Central memory CD8-positive, alpha-beta T cell (primary cell): ENCODE data around the gene KCTD8.

Source experiments
- ATAC-seq: fragments of 150-1000 bp; cut with Tn5 transposase; replicated peaks from 2 replicates; pipeline ENCODE4 v1.10.0; 2022; ENCODE audit warnings: mild to moderate bottlenecking, moderate FRiP score, moderate number of reproducible peaks; ENCODE audit not compliant: poor library complexity, severe bottlenecking; ENCODE audit errors: extremely low read depth
- DNase-seq, 2 donors: peaks; one replicate each; pipeline ENCODE4 v3.0.0; 2021; ENCODE audit warnings: low spot score in 2 of 2
- H3K27ac Mint-ChIP-seq: one replicate; pipeline ENCODE4 v1.8.0; 2022; ENCODE audit warnings: low read depth, mild to moderate bottlenecking, moderate library complexity, mixed read lengths
- H3K27me3 Mint-ChIP-seq: one replicate; pipeline ENCODE4 v1.8.0; 2022; ENCODE audit warnings: mixed read lengths
- H3K36me3 Mint-ChIP-seq: one replicate; pipeline ENCODE4 v1.8.0; 2022; ENCODE audit warnings: mild to moderate bottlenecking, moderate library complexity, mixed read lengths; ENCODE audit not compliant: insufficient read depth
- H3K4me1 Mint-ChIP-seq: one replicate; pipeline ENCODE4 v1.8.0; 2022; ENCODE audit warnings: mixed read lengths
- H3K4me3 Mint-ChIP-seq: one replicate; pipeline ENCODE4 v1.8.0; 2022; ENCODE audit warnings: mild to moderate bottlenecking, moderate library complexity, mixed read lengths
- H3K9me3 Mint-ChIP-seq: one replicate; pipeline ENCODE4 v1.8.0; 2022; ENCODE audit warnings: mixed read lengths

KCTD8 gene

DNA sequence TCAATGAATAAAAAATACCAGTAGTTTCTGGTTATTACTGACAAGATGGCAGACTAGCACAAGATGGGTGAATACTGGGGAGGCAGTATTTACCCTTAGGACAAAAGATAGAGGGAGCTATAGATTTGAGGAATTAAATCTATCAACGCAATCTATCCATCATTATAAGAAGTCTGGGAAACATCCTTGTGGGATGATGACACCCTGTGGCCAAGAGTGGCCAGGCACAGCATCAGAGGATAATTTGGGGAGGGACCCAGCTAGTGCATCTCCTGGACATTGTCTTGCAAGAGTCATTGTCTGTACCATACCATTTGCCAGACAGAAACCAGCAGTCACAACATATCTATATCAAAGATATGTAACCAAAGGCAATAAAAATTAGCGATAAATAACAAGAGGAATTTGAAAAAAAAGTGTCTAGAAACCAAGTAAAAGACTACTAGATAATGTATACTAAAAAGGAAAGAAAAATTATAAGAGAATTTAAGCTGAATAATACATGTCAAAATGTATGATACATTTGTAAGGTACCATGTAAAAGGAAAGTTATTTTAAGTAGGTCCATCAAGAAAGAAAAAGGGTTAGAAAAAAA lies 22.9 kb downstream of the KCTD8 start:
- no peak overlapping the region for H3K4me3 Mint-ChIP-seq
- no peaks in the 10 kb centered on the region for H3K27me3 Mint-ChIP-seq
- no peak for ATAC-seq
- H3K4me1 Mint-ChIP-seq = no peaks in the 10 kb centered on the region
- H3K36me3 Mint-ChIP-seq = no peaks in the 10 kb centered on the region
- H3K9me3 Mint-ChIP-seq = peaks cover 11% of the 10 kb centered on the region
- no peak for DNase-seq
- no peak overlapping the region for H3K27ac Mint-ChIP-seq

- Mint-ChIP-seq H3K36me3 (no peaks in the 10 kb centered on the region), H3K27ac (no peak overlapping the region), H3K27me3 (no peaks in the 10 kb centered on the region), H3K4me3 (no peak overlapping the region), H3K4me1 (no peaks in the 10 kb centered on the region), H3K9me3 (peaks cover 7% of the 10 kb centered on the region)
- ATAC-seq (no peak), DNase-seq (no peak)
Observed at GRCh38 chr4:44422912-44423311, 25.7 kb downstream of the KCTD8 start.

DNA sequence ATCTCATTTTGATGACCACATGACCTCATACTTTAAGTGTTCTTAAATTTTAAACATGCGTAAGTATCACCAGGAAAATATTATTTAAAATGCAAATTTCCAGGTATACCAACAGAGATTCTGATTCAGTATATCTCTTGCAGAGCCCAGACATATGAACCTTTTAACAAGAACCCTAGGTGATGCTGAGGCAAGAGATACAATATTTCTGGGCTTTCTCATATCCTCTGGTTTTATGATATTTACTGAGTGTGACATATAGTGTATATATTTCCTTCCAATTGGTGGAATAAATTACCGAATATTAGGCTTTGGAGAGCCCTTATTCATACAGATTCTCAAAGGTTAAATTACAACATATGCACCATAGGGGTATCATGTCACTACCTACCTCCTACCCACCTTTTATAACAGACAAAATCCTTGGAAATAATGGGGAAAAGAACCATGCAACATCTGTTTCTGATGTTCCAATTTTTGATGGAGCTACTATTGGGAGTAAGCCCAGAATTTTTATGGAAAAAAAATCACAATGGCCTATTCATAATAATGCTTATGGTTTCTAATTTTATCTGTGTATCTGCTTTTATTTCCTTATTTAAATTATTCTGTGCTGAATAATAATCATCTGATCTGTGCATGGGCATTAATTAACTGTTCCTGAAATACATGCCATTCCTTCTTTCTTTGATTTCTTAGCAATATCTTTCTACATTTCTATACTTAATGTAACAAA lies 27.1 kb downstream of the KCTD8 start:
- no peak overlapping the region for H3K4me3 Mint-ChIP-seq
- no peaks in the 10 kb centered on the region for H3K36me3 Mint-ChIP-seq
- ATAC-seq = no peak
- no peak overlapping the region for H3K27ac Mint-ChIP-seq
- no peaks in the 10 kb centered on the region for H3K4me1 Mint-ChIP-seq
- H3K27me3 Mint-ChIP-seq = no peaks in the 10 kb centered on the region
- no peak for DNase-seq
- peaks cover 7% of the 10 kb centered on the region for H3K9me3 Mint-ChIP-seq

GRCh38 chr4:44415251-44415650 lies 33.4 kb downstream of the KCTD8 start:
- H3K4me1 Mint-ChIP-seq = no peaks in the 10 kb centered on the region
- DNase-seq (no peak), ATAC-seq (no peak)
- no peak overlapping the region for H3K4me3 Mint-ChIP-seq
- no peaks in the 10 kb centered on the region for H3K27me3 Mint-ChIP-seq
- H3K9me3 Mint-ChIP-seq = peaks cover 30% of the 10 kb centered on the region
- no peak overlapping the region for H3K27ac Mint-ChIP-seq
- H3K36me3 Mint-ChIP-seq = no peaks in the 10 kb centered on the region

DNA sequence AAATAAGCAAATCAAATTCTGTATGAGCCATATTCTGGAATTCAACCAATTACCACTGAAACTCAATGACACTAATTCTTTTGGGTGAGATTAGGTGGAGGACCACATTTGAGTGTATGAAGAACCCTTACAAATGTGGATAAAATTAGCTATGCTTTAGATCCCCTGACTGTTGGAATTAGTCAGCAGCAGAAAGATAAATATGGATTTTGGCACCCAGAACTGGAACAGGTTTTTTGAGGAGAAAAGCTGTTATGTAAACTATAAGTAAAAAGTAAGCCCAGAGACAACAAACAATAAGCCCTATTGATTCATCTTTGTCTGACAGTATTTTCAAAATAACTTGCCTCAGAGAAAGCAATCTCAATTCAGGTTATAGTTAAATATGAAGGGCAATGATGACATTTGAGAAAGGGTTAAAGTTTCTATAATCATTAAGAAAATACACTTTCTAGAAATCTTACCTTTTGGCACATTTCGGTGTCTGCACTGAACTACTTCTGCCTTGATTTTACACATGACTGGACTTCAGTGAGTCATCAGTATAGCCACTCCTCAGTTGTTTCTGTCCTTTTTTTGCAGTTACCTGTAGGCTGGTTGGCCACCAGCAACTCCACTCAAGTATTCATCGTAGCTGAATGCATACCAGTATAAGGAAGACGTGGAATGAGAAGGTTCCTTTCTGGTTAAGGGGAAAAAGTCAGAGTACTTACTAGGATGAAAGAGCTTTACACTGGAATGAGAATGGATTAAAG lies 80.0 kb downstream of the KCTD8 start:
- no peak for DNase-seq
- H3K4me1 Mint-ChIP-seq = no peaks in the 10 kb centered on the region

GRCh38 chr4:44354172-44354571 lies 94.4 kb downstream of the KCTD8 start:
- Mint-ChIP-seq H3K9me3 (peaks cover 25% of the 10 kb centered on the region), H3K4me1 (no peaks in the 10 kb centered on the region), H3K4me3 (no peak overlapping the region), H3K27ac (no peak overlapping the region), H3K27me3 (no peaks in the 10 kb centered on the region), H3K36me3 (no peaks in the 10 kb centered on the region)
- no peak for DNase-seq
- no peak for ATAC-seq

More for the DNA sequence above, 80.0 kb downstream of the KCTD8 start:
- H3K9me3 Mint-ChIP-seq = peaks cover 21% of the 10 kb centered on the region
- no peak overlapping the region for H3K4me3 Mint-ChIP-seq
- no peaks in the 10 kb centered on the region for H3K36me3 Mint-ChIP-seq
- no peak overlapping the region for H3K27ac Mint-ChIP-seq
- no peak for ATAC-seq
- H3K27me3 Mint-ChIP-seq = no peaks in the 10 kb centered on the region

- Mint-ChIP-seq H3K4me3 (no peak overlapping the region), H3K4me1 (no peaks in the 10 kb centered on the region), H3K27me3 (no peaks in the 10 kb centered on the region), H3K27ac (no peak overlapping the region), H3K9me3 (peaks cover 33% of the 10 kb centered on the region), H3K36me3 (no peaks in the 10 kb centered on the region)
- no peak for ATAC-seq
- no peak for DNase-seq
Observed at GRCh38 chr4:44351069-44351468, 97.5 kb downstream of the KCTD8 start.

DNA sequence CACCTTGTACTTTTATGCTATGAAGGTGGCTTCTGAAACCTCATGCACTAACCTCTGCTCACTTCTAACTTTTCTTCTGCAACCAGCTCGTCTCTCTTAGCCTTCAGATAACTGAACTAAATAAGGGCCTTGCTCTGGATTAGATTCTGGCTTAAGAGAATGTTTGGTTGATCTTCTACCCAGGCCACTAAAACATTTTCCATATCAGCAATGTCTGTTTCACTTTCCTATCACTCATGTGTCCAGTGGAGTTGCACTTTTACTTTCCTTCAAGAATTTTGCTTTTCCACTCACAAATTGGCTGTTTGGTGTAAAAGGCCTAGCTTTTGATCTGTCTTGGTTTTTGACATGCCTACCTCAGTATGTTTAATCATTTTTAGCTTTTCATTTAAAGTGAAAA lies 105.8 kb downstream of the KCTD8 start:
- Mint-ChIP-seq H3K27me3 (no peaks in the 10 kb centered on the region), H3K9me3 (peaks cover 12% of the 10 kb centered on the region), H3K4me3 (no peak overlapping the region), H3K27ac (no peak overlapping the region), H3K36me3 (no peaks in the 10 kb centered on the region), H3K4me1 (no peaks in the 10 kb centered on the region)
- ATAC-seq = no peak
- no peak for DNase-seq

GRCh38 chr4:44326741-44327140 lies 121.9 kb downstream of the KCTD8 start:
- Mint-ChIP-seq H3K27ac (no peak overlapping the region), H3K4me1 (no peaks in the 10 kb centered on the region), H3K9me3 (no peaks in the 10 kb centered on the region), H3K36me3 (no peaks in the 10 kb centered on the region), H3K27me3 (no peaks in the 10 kb centered on the region), H3K4me3 (no peak overlapping the region)
- DNase-seq (no peak), ATAC-seq (no peak)

GRCh38 chr4:44320833-44321232 lies 127.8 kb downstream of the KCTD8 start:
- no peaks in the 10 kb centered on the region for H3K27me3 Mint-ChIP-seq
- ATAC-seq (no peak), DNase-seq (no peak)
- H3K27ac Mint-ChIP-seq = no peak overlapping the region
- no peaks in the 10 kb centered on the region for H3K4me1 Mint-ChIP-seq
- peaks cover 3% of the 10 kb centered on the region for H3K36me3 Mint-ChIP-seq
- no peak overlapping the region for H3K4me3 Mint-ChIP-seq
- peaks cover 6% of the 10 kb centered on the region for H3K9me3 Mint-ChIP-seq

- no peak for DNase-seq
- peaks cover 7% of the 10 kb centered on the region for H3K9me3 Mint-ChIP-seq
- H3K36me3 Mint-ChIP-seq = peaks cover 3% of the 10 kb centered on the region
- no peak overlapping the region for H3K27ac Mint-ChIP-seq
- ATAC-seq = no peak
- H3K4me3 Mint-ChIP-seq = no peak overlapping the region
- H3K4me1 Mint-ChIP-seq = no peaks in the 10 kb centered on the region
- no peaks in the 10 kb centered on the region for H3K27me3 Mint-ChIP-seq
Observed at GRCh38 chr4:44319129-44319528, 129.5 kb downstream of the KCTD8 start.

GRCh38 chr4:44313702-44314101 lies 134.9 kb downstream of the KCTD8 start:
- Mint-ChIP-seq H3K36me3 (no peaks in the 10 kb centered on the region), H3K4me1 (no peaks in the 10 kb centered on the region), H3K27ac (no peak overlapping the region), H3K4me3 (no peak overlapping the region), H3K27me3 (no peaks in the 10 kb centered on the region), H3K9me3 (peaks cover 19% of the 10 kb centered on the region)
- ATAC-seq (no peak), DNase-seq (no peak)

- no peak overlapping the region for H3K27ac Mint-ChIP-seq
- H3K9me3 Mint-ChIP-seq = peaks cover 29% of the 10 kb centered on the region
- no peak for ATAC-seq
- H3K4me1 Mint-ChIP-seq = no peaks in the 10 kb centered on the region
- no peaks in the 10 kb centered on the region for H3K27me3 Mint-ChIP-seq
- H3K4me3 Mint-ChIP-seq = no peak overlapping the region
- no peaks in the 10 kb centered on the region for H3K36me3 Mint-ChIP-seq
- no peak for DNase-seq
Observed at GRCh38 chr4:44287505-44287904, 161.1 kb downstream of the KCTD8 start.
